Heart left ventricle (tissue), 13 donors: ENCODE data around the gene VPS37D.

Source experiments
- CTCF ChIP-seq, 12 donors: fragments of 200-600 bp; sonication (generic) in 4 of 12; IDR thresholded peaks; one replicate each; pipeline versions ENCODE4 v1.5.0 to v1.8.0; 2018 to 2022; ENCODE audit warnings: antibody characterized with exemption in 12 of 12, mild to moderate bottlenecking in 5 of 12
- POLR2A ChIP-seq, 2 donors: fragments of 450-650 bp; IDR thresholded peaks; one replicate each; pipeline ENCODE4 v1.6.1; 2017; ENCODE audit warnings: antibody characterized with exemption in 2 of 2, mild to moderate bottlenecking in 2 of 2, moderate library complexity in 2 of 2
- donor health status: ischemic (EF 13 %, LVEDD 7.1; RV severe dilation, severe dysfunction).
- donor health status: DM: no; HTN: yes; CAD: no.
- donor health status: DM: no; HTN: no; CAD: no.
- donor health status: ischemic (EF 25% LVEDD 6.9; RV normal size, moderate dysfunction).
- donor health status: ischemic (EF 25% LVEDD 5.7; RV mildly dilated, moderate dysfunction).
- donor health status: ischemic (EF 35%, LVEDD 5.7; RV mildly dilated, moderate dysfunction).
- donor health status: nonischemic (EF 11% LVEDD 7.7; RV severe dilation, severe dysfunction).
- donor health status: DM: yes; HTN: yes; CAD: no.
- donor health status: PGD.
- donor health status: ischemic (EF 29% LVEDD 5.4; RV normal size, mild dysfunction).
- donor health status: nonischemic (EF 23%, LVEDD 6.1; RV moderate dilation, normal function).

GRCh38 chr7:73696372-73696771 lies 28.7 kb downstream of the VPS37D start:
- TF ChIP-seq POLR2A (IDR thresholded peaks at IDR 0.05), result no peak
- TF ChIP-seq CTCF (IDR thresholded peaks at IDR 0.05), result no peak
